Glutamatergic neuron (in vitro differentiated cells): ENCODE data around the gene STXBP5. TPM values are rescaled to one million over a fixed set of nuclear protein-coding genes. Genes with fewer than 3 reads are reported as not detected.

Source experiments
- DNase-seq: peaks from one replicate; pipeline ENCODE4 v3.0.0; 2022
- H3K27ac Mint-ChIP-seq: one replicate; pipeline ENCODE4 v1.8.0; 2020; ENCODE audit warnings: mild to moderate bottlenecking, mixed read lengths, inconsistent platforms; ENCODE audit not compliant: unreplicated experiment
- H3K27me3 Mint-ChIP-seq: one replicate; pipeline ENCODE4 v1.8.0; 2020; ENCODE audit warnings: mild to moderate bottlenecking, moderate library complexity, mixed read lengths, inconsistent platforms; ENCODE audit not compliant: unreplicated experiment
- H3K36me3 Mint-ChIP-seq: one replicate; pipeline ENCODE4 v1.8.0; 2020; ENCODE audit warnings: mild to moderate bottlenecking, mixed read lengths, inconsistent platforms; ENCODE audit not compliant: unreplicated experiment
- H3K4me1 Mint-ChIP-seq: one replicate; pipeline ENCODE4 v1.8.0; 2020; ENCODE audit warnings: mild to moderate bottlenecking, low read depth, mixed read lengths, inconsistent platforms; ENCODE audit not compliant: unreplicated experiment
- H3K4me3 Mint-ChIP-seq: one replicate; pipeline ENCODE4 v1.8.0; 2020; ENCODE audit warnings: mild to moderate bottlenecking, mixed read lengths, inconsistent platforms; ENCODE audit not compliant: unreplicated experiment
- H3K9me3 Mint-ChIP-seq: one replicate; pipeline ENCODE4 v1.8.0; 2020; ENCODE audit warnings: mild to moderate bottlenecking, moderate library complexity, mixed read lengths, inconsistent platforms; ENCODE audit not compliant: unreplicated experiment
- CTCF ChIP-seq: fragments of 200-600 bp; sonication (generic); IDR thresholded peaks from one replicate; pipeline ENCODE4 v1.5.0; 2021; ENCODE audit not compliant: partially characterized antibody, unreplicated experiment
- total RNA-seq: library from RNA; stranded (reverse); fragmentation: NEBNext Ultra II Directional; extraction: Animal tissue kit (Norgen Biotek cat#: 25700); gene quantifications from one replicate; pipeline ENCODE4 v1.2.1, GENCODE V29; 2021; ENCODE audit not compliant: unreplicated experiment

The STXBP5 gene
- total RNA-seq, 1 donor from 2014 or later, result 14.6 TPM

- TF ChIP-seq CTCF, result no peak
- Mint-ChIP-seq H3K4me1 (peaks cover 17% of the 10 kb centered on the region), H3K9me3 (no peaks in the 10 kb centered on the region), H3K4me3 (no peak overlapping the region), H3K27ac (no peak overlapping the region), H3K36me3 (no peaks in the 10 kb centered on the region), H3K27me3 (no peaks in the 10 kb centered on the region)
- DNase-seq, result no peak
Observed at GRCh38 chr6:147226163-147226724, 22.0 kb downstream of the STXBP5 start.

GRCh38 chr6:147226877-147227276 is 22.7 kb downstream of the STXBP5 start:
- Mint-ChIP-seq H3K27ac (no peak overlapping the region), H3K4me1 (peaks cover 15% of the 10 kb centered on the region), H3K27me3 (no peaks in the 10 kb centered on the region), H3K9me3 (no peaks in the 10 kb centered on the region), H3K4me3 (no peak overlapping the region), H3K36me3 (no peaks in the 10 kb centered on the region)
- DNase-seq, result no peak
- no peak for TF ChIP-seq CTCF

- Mint-ChIP-seq H3K36me3 (no peaks in the 10 kb centered on the region), H3K4me1 (peaks cover 9% of the 10 kb centered on the region), H3K4me3 (no peak overlapping the region), H3K9me3 (no peaks in the 10 kb centered on the region), H3K27me3 (no peaks in the 10 kb centered on the region), H3K27ac (no peak overlapping the region)
- no peak for TF ChIP-seq CTCF
- DNase-seq, result no peak
Observed at GRCh38 chr6:147227770-147228320, 23.6 kb downstream of the STXBP5 start.

GRCh38 chr6:147231589-147231988 is 27.4 kb downstream of the STXBP5 start:
- Mint-ChIP-seq H3K36me3 (no peaks in the 10 kb centered on the region), H3K4me1 (peaks cover 9% of the 10 kb centered on the region), H3K27me3 (no peaks in the 10 kb centered on the region), H3K27ac (no peak overlapping the region), H3K4me3 (no peak overlapping the region), H3K9me3 (no peaks in the 10 kb centered on the region)
- no peak for TF ChIP-seq CTCF
- no peak for DNase-seq

- peaks cover 4% of the 10 kb centered on the region for H3K4me1 Mint-ChIP-seq
- no peak overlapping the region for H3K27ac Mint-ChIP-seq
- H3K36me3 Mint-ChIP-seq, result no peaks in the 10 kb centered on the region
- TF ChIP-seq CTCF, result no peak
- H3K4me3 Mint-ChIP-seq, result no peak overlapping the region
- H3K27me3 Mint-ChIP-seq, result no peaks in the 10 kb centered on the region
- no peaks in the 10 kb centered on the region for H3K9me3 Mint-ChIP-seq
- no peak for DNase-seq
Observed at GRCh38 chr6:147234685-147235084, 30.5 kb downstream of the STXBP5 start.
